Loucy (cell line): ENCODE results near the gene ZIC2.

Experiments
- CTCF ChIP-seq: fragments of 200-600 bp; sonication (generic); conservative IDR thresholded peaks from 2 replicates; pipeline ENCODE4 v1.5.1; 2014; ENCODE audit warnings: mild to moderate bottlenecking, antibody characterized with exemption, low read length
- EZH2phosphoT487 ChIP-seq: fragments of 200-600 bp; IDR thresholded peaks from 2 replicates; pipeline ENCODE4 v1.6.1; 2018; ENCODE audit warnings: antibody characterized with exemption, mild to moderate bottlenecking, moderate library complexity, borderline replicate concordance

DNA sequence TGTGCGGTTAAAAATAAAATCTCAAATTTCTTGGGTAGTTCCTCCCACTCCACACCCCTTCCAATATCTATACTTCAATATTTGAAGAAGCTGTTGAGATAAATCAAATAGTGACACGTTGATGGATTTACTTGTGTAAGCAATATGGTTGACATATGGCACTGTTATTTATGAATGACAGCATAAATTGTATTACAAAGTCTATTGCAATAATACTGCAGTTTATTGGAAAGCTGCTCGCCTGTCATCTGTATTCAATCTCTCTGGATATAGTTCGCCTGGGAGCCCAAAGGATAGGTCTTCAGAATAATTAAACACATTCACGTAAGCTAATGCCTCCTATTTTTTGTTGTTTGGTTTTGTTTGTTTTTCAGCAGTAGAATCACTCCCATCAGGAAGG lies 5.0 kb upstream of the ZIC2 start:
- TF ChIP-seq CTCF (no peak), EZH2phosphoT487 (no peak)
